Neural cell (in vitro differentiated cells): ENCODE data around the gene GRID1.

Experiments used
- CTCF ChIP-seq: fragments of 450-650 bp; IDR thresholded peaks from 2 replicates; pipeline ENCODE4 v1.5.1; 2014; ENCODE audit warnings: antibody characterized with exemption, mild to moderate bottlenecking, moderate library complexity; ENCODE audit not compliant: poor library complexity, severe bottlenecking
- EP300 ChIP-seq: fragments of 450-650 bp; conservative IDR thresholded peaks from 2 replicates; pipeline ENCODE4 v1.6.1; 2014; ENCODE audit warnings: antibody characterized with exemption, mild to moderate bottlenecking, moderate library complexity; ENCODE audit not compliant: poor library complexity, severe bottlenecking
- EZH2 ChIP-seq: fragments of 200-600, 300-800 bp; shearing (Covaris generic), sonication (generic); IDR thresholded peaks from 2 replicates; pipeline ENCODE4 v1.6.1; 2014; ENCODE audit warnings: antibody characterized with exemption, low read length, borderline replicate concordance, mild to moderate bottlenecking; ENCODE audit not compliant: insufficient read depth, poor library complexity, severe bottlenecking
- POLR2AphosphoS5 ChIP-seq: IDR thresholded peaks from 2 replicates; pipeline ENCODE4 v1.6.1; 2012
- REST ChIP-seq: IDR thresholded peaks from 2 replicates; pipeline ENCODE4 v1.6.1; 2012; ENCODE audit warnings: borderline replicate concordance
- TAF1 ChIP-seq: IDR thresholded peaks from 2 replicates; pipeline ENCODE4 v1.6.1; 2012; ENCODE audit warnings: low read depth

GRCh38 chr10:86357676-86358075 lies 8.9 kb downstream of the GRID1 start:
- TF ChIP-seq CTCF (no peak), POLR2AphosphoS5 (no peak), TAF1 (no peak), EZH2 (no peak), REST (no peak), EP300 (no peak)
